HG03442 (cell line): ENCODE results near the gene STK32C.
"Not testable (repeated sequence)": the region's sequence is repeated elsewhere in the genome, so short reads cannot be mapped to it uniquely, and the experiment has no call there.

Source experiments
- ATAC-seq: cut with Tn5 transposase; IDR thresholded peaks from one replicate; pipeline ENCODE4 v1.9.1; 2021; ENCODE audit warnings: mild to moderate bottlenecking, moderate library complexity; ENCODE audit not compliant: unreplicated experiment

STK32C gene

GRCh38 chr10:132320654-132321469 lies 13.1 kb upstream of the STK32C start:
- peak; percentile 6 for ATAC-seq

- ATAC-seq, result peak; percentile 99
These were observed 12.3 kb upstream of the STK32C start for GRCh38 chr10:132319853-132320653.

GRCh38 chr10:132317477-132317876 lies 9.7 kb upstream of the STK32C start:
- not testable (repeated sequence) for ATAC-seq

- no peak for ATAC-seq
These were observed 8.4 kb upstream of the STK32C start for GRCh38 chr10:132316133-132316532.

- ATAC-seq, result not testable (repeated sequence)
These were observed 7.1 kb upstream of the STK32C start for GRCh38 chr10:132314881-132315280.

- ATAC-seq, result no peak
These were observed 6.6 kb upstream of the STK32C start for GRCh38 chr10:132314336-132314735.

- ATAC-seq, result no peak
These were observed 6.1 kb upstream of the STK32C start for GRCh38 chr10:132313865-132314264.

GRCh38 chr10:132313305-132313704 lies 5.6 kb upstream of the STK32C start:
- no peak for ATAC-seq

- ATAC-seq, result no peak
These were observed 3.7 kb upstream of the STK32C start for GRCh38 chr10:132311338-132311939.

GRCh38 chr10:132310701-132311337 lies 3.1 kb upstream of the STK32C start:
- ATAC-seq, result no peak

- no peak for ATAC-seq
These were observed 2.3 kb upstream of the STK32C start for GRCh38 chr10:132309879-132310591.

- no peak for ATAC-seq
These were observed 1.7 kb upstream of the STK32C start for GRCh38 chr10:132309471-132309865.

GRCh38 chr10:132308587-132309470 lies 1.1 kb upstream of the STK32C start:
- ATAC-seq, result no peak

GRCh38 chr10:132306864-132307751 lies 642 bp downstream of the STK32C start:
- peak; percentile 16 for ATAC-seq

GRCh38 chr10:132306343-132306685 lies 1.4 kb downstream of the STK32C start:
- no peak for ATAC-seq

- ATAC-seq, result no peak
These were observed 2.0 kb downstream of the STK32C start for GRCh38 chr10:132305654-132306342.

GRCh38 chr10:132304756-132305509 lies 2.8 kb downstream of the STK32C start:
- no peak for ATAC-seq
